IPS DF 19.7 (cell line): ENCODE measurements around the gene ZNF407.

Experiments used
- DNase-seq: peaks from one replicate; pipeline ENCODE4 v3.0.0-alpha.2; 2013; ENCODE audit warnings: low read depth, low spot score

Gene ZNF407

GRCh38 chr18:74718312-74718711 is 120.6 kb downstream of the ZNF407 start:
- DNase-seq = peak; percentile 15

- DNase-seq = no peak
These were observed 124.6 kb downstream of the ZNF407 start for GRCh38 chr18:74722237-74722636.

DNA sequence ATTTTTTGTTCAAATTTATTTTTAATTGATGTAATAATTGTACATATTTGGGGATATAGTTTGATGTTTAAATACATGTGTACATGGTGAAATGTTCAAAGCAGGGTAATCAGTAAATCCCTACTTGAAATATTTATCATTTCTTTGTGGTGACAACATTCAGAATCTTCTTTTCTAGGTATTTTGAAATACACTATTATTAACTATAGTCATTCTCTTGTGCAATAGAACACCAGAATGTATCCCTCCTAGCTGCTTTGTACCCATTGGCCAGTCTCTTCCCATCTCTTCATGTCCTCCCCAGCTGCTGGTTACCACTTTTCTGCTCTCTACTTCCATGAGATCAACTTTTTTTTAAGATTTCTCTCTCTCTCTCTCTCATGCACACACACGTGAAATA is 126.5 kb downstream of the ZNF407 start:
- no peak for DNase-seq

GRCh38 chr18:74725690-74726089 is 128.0 kb downstream of the ZNF407 start:
- no peak for DNase-seq

DNA sequence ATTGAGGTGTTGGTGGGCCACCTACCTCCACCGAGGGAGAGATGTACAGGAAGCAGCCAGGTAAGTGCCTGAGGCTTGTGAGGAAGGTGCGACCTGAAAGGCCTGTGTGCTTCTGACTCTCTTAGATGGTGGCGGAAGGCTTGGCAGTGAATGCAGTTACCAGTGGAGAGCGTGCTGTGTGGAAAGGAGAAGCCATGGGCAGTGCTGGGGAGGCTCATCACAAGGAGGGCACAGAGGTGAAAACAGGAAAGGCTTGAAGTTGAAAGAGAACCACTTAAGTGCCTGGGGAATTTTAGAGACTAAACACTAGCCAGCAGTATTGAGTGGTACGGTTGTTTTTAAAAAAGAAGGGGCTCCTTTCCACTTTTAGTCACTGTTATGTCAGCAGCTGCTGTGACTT is 130.9 kb downstream of the ZNF407 start:
- DNase-seq = no peak

DNA sequence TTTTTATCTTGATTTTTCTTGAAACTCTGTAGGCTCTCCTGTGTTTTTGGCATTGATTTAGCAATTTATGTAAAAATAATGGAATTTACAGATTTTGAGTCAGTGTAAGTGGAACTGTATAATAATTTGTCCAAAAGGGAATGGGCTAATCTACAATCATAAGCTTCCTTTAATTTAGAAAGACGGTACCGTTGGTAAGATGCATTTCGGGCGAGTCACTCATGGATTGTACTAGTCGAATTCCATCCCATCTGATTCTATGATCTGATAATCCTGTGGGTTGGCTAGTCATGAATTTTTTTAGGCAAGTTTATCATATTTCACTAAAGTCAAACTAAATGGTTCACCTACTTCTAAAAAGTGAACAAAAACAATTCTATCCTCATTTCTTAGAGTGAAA is 133.4 kb downstream of the ZNF407 start:
- no peak for DNase-seq

- no peak for DNase-seq
These were observed 134.7 kb downstream of the ZNF407 start for GRCh38 chr18:74732380-74732779.

- no peak for DNase-seq
These were observed 135.9 kb downstream of the ZNF407 start for GRCh38 chr18:74733598-74733997.

- DNase-seq = no peak
These were observed 136.4 kb downstream of the ZNF407 start for GRCh38 chr18:74734013-74734444.

- no peak for DNase-seq
These were observed 142.3 kb downstream of the ZNF407 start for GRCh38 chr18:74739926-74740325.

GRCh38 chr18:74742573-74743243 is 145.0 kb downstream of the ZNF407 start:
- DNase-seq = no peak

DNA sequence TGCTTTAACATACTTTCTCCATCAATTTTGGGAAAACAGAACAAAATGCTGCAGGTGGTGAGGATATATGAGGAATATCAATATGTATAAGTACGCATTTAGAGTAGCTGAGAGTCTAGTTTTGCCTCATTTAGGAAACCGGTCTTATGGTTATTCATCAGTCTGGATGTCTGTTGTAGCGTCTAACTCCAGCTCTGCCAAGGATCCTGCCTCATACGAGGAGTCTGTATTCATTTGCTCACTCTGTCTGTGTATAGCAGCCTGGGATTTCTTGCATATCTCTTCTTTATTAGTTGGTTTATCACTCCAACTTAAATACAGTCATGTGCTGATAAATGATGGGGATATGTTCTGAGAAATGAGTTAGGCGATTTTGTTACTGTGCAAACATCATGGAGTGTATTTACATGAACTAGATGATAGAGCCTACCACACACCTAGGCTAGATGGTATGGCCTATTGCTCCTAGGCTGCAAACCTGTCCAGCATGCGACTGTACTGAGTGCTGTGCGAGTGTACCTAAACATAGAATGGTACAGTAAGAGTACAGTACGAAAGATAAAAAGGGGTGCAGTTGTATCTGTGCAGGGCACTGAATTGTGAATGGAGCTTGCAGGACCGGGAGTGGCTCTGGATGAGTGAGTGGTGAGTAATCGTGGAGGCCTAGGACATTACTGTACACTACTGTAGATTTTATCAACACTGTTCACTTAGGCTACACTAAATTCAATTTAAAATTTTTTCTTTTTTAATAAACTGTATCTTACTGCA is 148.1 kb downstream of the ZNF407 start:
- DNase-seq = no peak

- no peak for DNase-seq
These were observed 151.1 kb downstream of the ZNF407 start for GRCh38 chr18:74748809-74749208.

DNA sequence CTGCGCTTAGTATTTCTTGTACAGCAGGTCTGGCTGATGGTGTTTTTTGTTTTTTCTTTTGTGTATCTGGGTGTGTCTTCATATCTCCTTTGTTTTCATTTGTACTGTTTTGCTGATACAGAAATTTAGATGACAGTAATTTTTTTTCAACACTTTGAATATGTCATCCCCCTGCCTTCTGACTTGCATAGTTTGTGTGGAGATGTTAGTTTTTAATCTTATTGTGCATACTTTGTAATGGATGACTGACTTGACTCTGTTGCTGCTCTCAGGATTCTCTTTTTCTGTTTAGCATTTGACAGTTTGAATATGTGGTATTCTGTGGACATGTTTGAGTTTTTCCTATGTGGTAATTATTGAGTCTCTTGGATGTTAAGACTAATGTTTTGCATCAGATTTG is 161.3 kb downstream of the ZNF407 start:
- DNase-seq = no peak

DNA sequence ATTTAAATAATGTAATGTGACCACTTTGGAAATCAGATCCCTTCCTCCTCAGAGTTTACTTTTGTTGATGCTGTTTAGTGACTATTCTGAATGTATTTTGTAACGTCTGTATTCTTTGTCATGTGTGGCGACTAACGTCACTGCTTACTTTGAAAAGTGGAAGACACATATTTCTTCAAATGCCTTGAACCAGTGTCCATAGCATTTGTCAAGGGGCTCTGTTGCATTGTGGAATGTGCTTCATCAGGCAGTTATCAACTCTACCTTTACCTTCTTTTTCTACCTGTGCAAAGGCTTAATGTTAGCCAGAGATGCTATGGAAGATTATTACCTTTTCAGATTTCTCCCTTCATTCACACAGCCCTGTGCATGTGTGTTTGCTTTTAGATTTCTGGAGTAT is 162.4 kb downstream of the ZNF407 start:
- DNase-seq = no peak

GRCh38 chr18:74760436-74760835 is 162.8 kb downstream of the ZNF407 start:
- no peak for DNase-seq

DNA sequence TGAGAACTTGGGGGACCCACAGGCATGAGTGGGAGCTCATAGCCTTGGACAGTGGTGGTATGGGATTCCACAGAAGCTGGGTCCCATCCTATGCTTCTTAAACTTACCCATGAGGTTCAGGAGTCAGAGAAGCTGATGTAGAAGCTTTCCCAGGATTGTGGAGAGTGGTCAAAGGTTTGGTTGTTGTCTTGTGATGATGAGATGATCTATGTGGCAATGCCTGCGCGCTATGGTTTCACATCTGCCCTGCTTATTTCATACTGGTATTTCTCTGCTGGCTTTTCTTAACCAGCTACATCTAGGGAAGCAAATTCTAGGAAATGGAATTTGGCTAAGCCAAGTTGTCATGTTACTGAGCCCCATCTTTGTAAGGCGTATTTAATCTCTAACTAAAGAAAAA is 168.6 kb downstream of the ZNF407 start:
- no peak for DNase-seq

GRCh38 chr18:74768096-74768495 is 170.4 kb downstream of the ZNF407 start:
- no peak for DNase-seq

DNA sequence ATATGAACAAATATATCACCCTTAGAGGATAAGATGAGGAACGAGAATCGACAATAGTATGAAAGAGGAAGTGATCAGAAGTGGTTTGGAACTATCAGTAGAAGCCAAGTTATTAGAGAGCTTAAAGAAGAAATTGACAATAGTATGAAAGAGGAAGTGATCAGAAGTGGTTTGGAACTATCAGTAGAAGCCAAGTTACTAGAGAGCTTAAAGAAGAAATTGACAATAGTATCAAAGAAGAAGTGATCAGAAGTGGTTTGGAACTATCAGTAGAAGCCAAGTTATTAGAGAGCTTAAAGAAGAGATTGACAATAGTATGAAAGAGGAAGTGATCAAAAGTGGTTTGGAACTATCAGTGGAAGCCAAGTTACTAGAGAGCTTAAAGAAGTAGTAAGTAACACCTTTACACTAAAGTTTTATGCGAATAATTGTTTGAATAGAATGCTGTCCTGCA is 175.5 kb downstream of the ZNF407 start:
- no peak for DNase-seq

DNA sequence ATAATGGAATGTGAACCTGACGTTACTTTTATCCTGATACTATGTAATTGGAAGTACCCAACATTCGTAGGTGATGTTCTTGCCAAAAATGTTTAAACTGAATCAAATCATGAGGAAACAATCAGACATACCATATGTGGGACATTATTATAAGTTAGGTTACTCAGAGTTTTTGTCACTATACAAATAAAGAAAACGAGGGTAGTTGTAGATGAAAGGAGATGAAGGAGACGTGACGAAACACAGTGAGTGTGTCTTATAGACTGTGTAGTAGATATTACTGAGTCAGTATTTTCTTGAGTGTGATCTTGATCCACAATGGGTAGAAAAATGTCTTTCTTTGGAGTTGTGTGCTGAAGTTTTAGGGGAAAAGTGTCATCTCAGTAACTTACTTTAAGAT is 176.8 kb downstream of the ZNF407 start:
- DNase-seq = no peak

GRCh38 chr18:74775239-74775638 is 177.6 kb downstream of the ZNF407 start:
- no peak for DNase-seq

- DNase-seq = no peak
These were observed 180.6 kb downstream of the ZNF407 start for GRCh38 chr18:74778191-74778847.

- no peak for DNase-seq
These were observed 187.1 kb downstream of the ZNF407 start for GRCh38 chr18:74784752-74785151.
